Muscle of back (tissue), 11 donors: ENCODE measurements around the gene ZDHHC20. TPM values are rescaled to one million over a fixed set of nuclear protein-coding genes. Genes with fewer than 3 reads are reported as not detected.

Experiments used
- DNase-seq, 3 donors: peaks; one replicate each; pipeline versions ENCODE4 v3.0.0 to v3.0.0-alpha.2; 2013
- polyA plus RNA-seq, 10 donors: library from polyadenylated mRNA; unstranded; fragments of 120-200 nt; gene quantifications; one replicate each; pipeline ENCODE4 v1.2.1, GENCODE V29; 2013; ENCODE audit not compliant: insufficient read length in 10 of 10

The ZDHHC20 gene
- polyA plus RNA-seq, 10 donors = 35.3 to 63.0 (median 46.2) TPM

DNA sequence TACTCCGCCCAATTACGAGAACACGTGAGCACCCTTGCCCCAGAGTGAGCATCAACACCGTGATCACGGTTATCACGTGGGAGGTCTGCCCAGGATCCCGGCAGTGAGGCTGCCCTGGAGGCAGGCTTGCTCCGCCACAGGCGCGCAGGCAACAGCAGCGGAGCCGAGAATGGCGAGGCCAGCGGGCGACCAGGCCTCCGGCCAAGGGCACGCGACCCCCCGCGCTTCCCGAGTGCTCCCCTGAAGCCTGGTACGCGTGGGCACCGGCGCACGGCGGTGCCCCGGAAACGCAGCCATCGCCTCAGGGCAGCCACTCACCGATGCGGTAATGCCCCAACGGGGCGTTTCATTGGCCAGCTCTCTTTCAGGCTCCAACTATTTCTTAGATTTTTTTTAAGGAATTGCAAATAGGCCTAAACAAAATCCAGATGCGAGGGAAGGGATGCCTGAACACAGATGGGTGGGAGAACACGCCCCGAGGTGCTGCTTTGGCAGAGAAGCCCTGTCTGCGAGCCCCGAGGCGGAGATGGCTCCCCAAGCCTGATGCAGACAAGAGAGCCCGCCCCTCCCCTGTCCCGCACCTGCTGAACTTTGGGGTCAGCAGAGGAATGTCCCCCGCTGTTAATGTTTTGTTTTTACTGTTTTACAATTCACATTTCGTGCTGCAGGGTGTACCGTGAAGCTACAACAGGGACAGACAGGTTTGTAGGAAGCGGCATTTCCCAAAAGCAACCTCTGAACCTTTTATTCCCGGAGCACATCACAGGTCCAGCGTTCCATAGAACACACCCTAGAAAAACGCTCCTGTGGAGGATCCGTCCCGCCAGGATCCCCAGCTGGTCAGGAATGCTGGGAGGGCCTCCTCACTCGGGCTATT lies 132.7 kb downstream of the ZDHHC20 start:
- peak in 2 of 3 donors; percentile 13 to 51 for DNase-seq

DNA sequence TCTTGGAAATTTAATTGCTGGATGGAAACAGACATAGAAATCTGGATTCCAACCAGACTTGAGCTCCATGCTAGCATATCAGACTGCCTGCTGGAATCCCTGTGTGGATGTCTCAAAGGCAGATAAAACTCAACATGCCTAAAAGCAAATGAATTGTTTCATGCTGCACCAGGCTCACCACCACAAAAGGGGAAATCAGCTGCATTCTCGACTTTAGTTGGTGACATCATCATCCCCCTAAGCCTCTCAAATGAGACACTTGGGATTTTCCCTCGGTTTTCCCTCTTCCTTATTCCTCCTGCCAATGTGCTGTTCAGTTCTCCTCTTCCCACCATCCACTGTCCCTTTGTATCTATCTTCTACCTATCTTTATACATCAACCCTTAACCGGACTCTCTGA lies 134.3 kb downstream of the ZDHHC20 start:
- no peak for DNase-seq

DNA sequence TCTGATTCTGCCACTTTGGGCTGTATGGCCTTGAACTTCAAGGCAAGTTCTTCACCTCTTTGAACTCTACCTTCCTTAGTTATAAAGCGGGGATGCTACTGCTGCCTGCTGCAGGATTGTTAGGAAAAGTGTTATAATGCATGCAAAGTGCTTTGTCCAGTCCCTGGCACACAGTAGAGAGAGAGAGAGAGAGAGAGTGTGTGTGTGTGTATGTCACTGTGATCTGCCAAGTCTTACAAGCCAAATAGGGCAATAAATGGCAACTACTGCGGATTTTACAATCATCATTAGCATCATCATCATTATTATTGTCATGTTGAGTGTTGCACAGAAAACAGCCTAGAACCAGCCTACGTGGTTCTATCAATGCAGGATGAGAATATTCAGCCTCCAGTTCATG lies 136.1 kb downstream of the ZDHHC20 start:
- DNase-seq = no peak

Other genes with a start within 250 kb of the ZDHHC20 start
- 10 to 100 TPM; 56.8 to 94.7 (median 67.6) TPM for gene MICU2, start 144.9 kb upstream of the ZDHHC20 start, polyA plus RNA-seq
- gene FGF9, start 211.8 kb upstream of the ZDHHC20 start, polyA plus RNA-seq = 10 to 100 TPM in 3 of 10 donors, 1 to 10 TPM in 7; 6.1 to 15.5 (median 8.0) TPM